B cell (primary cell): ENCODE results near the gene NPRL2. TPM values are rescaled to one million over a fixed set of nuclear protein-coding genes. Genes with fewer than 3 reads are reported as not detected.

Experiments used
- ATAC-seq: fragments of 200-7000 bp; cut with Tn5 transposase; one replicate; pipeline ENCODE4 v1.10.0; 2021; ENCODE audit warnings: low read depth, mild to moderate bottlenecking, moderate number of reproducible peaks, moderate library complexity
- CTCF ChIA-PET: fragments of 350-600 bp; sonication (Branson Sonifier 250); formaldehyde crosslinking; loops from one replicate; lab custom pipeline; 2021; ENCODE audit warnings: antibody characterized with exemption, inconsistent platforms; lab: Charles Lee
- POLR2A ChIA-PET: fragments of 350-600 bp; sonication (Branson Sonifier 250); formaldehyde crosslinking; loops from one replicate; lab custom pipeline; 2021; ENCODE audit warnings: antibody characterized with exemption; lab: Charles Lee
- DNase-seq: peaks from one replicate; pipeline ENCODE4 v3.0.0; 2013
- H2AFZ ChIP-seq: 2 replicates; pipeline ENCODE4 v1.6.1; 2012; ENCODE audit warnings: mild to moderate bottlenecking, low read depth, low read length; ENCODE audit not compliant: insufficient read depth, poor library complexity, severe bottlenecking
- H3K27ac ChIP-seq, 2 donors: 1 replicate in 1 of 2; 2 replicates in 1 of 2; pipeline ENCODE4 v1.5.1; 2012 to 2013; ENCODE audit warnings: low read length in 2 of 2, mild to moderate bottlenecking in 2 of 2, moderate library complexity in 1 of 2
- H3K27me3 ChIP-seq, 4 experiments: fragments of 200-600 bp in 1 of 4; sonication (generic) in 1 of 4; replicated peaks in 1 of 4; 1 replicate in 2 of 4; 2 replicates in 2 of 4; pipeline versions ENCODE4 v1.6.1 to v1.7.0; 2013 to 2016; ENCODE audit warnings: low read length in 3 of 4, mild to moderate bottlenecking in 2 of 4, mixed read lengths in 1 of 4, moderate library complexity in 1 of 4; ENCODE audit not compliant: insufficient read depth in 4 of 4, control insufficient read depth in 3 of 4; ENCODE audit errors: control extremely low read depth in 1 of 4
- H3K36me3 ChIP-seq, 2 experiments: replicated peaks in 1 of 2; 1 replicate in 1 of 2; 2 replicates in 1 of 2; pipeline versions ENCODE4 v1.6.1 to v1.7.1; 2013; ENCODE audit warnings: low read length in 1 of 2; ENCODE audit not compliant: insufficient read depth in 2 of 2, control insufficient read depth in 1 of 2; ENCODE audit errors: control extremely low read depth in 1 of 2, extremely low read depth in 1 of 2
- H3K4me1 ChIP-seq, 2 donors: fragments of 200-600 bp in 1 of 2; sonication (generic) in 1 of 2; 1 replicate in 1 of 2; 2 replicates in 1 of 2; pipeline versions ENCODE4 v1.5.1 to v1.6.1; 2013 to 2017; ENCODE audit warnings: low read length in 2 of 2; ENCODE audit not compliant: control insufficient read depth in 2 of 2, insufficient read depth in 2 of 2
- H3K4me2 ChIP-seq: replicated peaks from 2 replicates; pipeline ENCODE3; 2012; ENCODE audit warnings: mild to moderate bottlenecking, low read depth, low read length; ENCODE audit not compliant: poor library complexity, severe bottlenecking
- H3K4me3 ChIP-seq, 5 experiments: fragments of 200-600 bp in 1 of 5; sonication (generic) in 1 of 5; 1 replicate in 3 of 5; 2 replicates in 2 of 5; pipeline versions ENCODE4 v1.5.1 to v1.7.0; 2011 to 2016; ENCODE audit warnings: low read length in 4 of 5, mild to moderate bottlenecking in 4 of 5, low read depth in 2 of 5, control low read depth in 1 of 5, moderate library complexity in 1 of 5; ENCODE audit not compliant: insufficient read depth in 1 of 5; ENCODE audit errors: control extremely low read depth in 1 of 5, extremely low read depth in 1 of 5
- H3K79me2 ChIP-seq: fragments of 200-600 bp; sonication (generic); one replicate; pipeline ENCODE4 v1.6.0; 2016; ENCODE audit warnings: low read length; ENCODE audit not compliant: control insufficient read depth, insufficient read depth
- H3K9ac ChIP-seq: fragments of 200-600 bp; sonication (generic); 2 replicates; pipeline ENCODE4 v1.6.1; 2017; ENCODE audit warnings: mild to moderate bottlenecking, low read length, moderate library complexity
- H3K9me3 ChIP-seq, 3 donors: one replicate each; pipeline versions ENCODE4 v1.6.1 to v1.7.1; 2013; ENCODE audit warnings: low read length in 2 of 3; ENCODE audit not compliant: control insufficient read depth in 2 of 3, insufficient read depth in 1 of 3; ENCODE audit errors: control extremely low read depth in 1 of 3
- H4K20me1 ChIP-seq: 2 replicates; pipeline ENCODE4 v1.6.0; 2012; ENCODE audit warnings: mild to moderate bottlenecking, low read length; ENCODE audit not compliant: insufficient read depth, control insufficient read depth, poor library complexity, severe bottlenecking
- H3K27ac Mint-ChIP-seq: one replicate; pipeline ENCODE4 v1.8.0; 2021; ENCODE audit warnings: mixed read lengths
- H3K27me3 Mint-ChIP-seq: one replicate; pipeline ENCODE4 v1.8.0; 2021; ENCODE audit warnings: mixed read lengths
- H3K4me1 Mint-ChIP-seq: one replicate; pipeline ENCODE4 v1.8.0; 2021; ENCODE audit warnings: mixed read lengths
- H3K4me3 Mint-ChIP-seq: one replicate; pipeline ENCODE4 v1.8.0; 2021; ENCODE audit warnings: mixed read lengths
- H3K9me3 Mint-ChIP-seq: one replicate; pipeline ENCODE4 v1.8.0; 2022; ENCODE audit warnings: mixed read lengths; ENCODE audit not compliant: insufficient read depth
- EZH2 ChIP-seq: IDR thresholded peaks from 2 replicates; pipeline ENCODE4 v1.6.1; 2012; ENCODE audit warnings: borderline replicate concordance, low read depth, mild to moderate bottlenecking, moderate library complexity, low read length; ENCODE audit not compliant: insufficient read depth, poor library complexity, severe bottlenecking
- WGBS: methylation state at CpG from one replicate; pipeline ENCODE4 v1.1.5; 2013; ENCODE audit warnings: missing lambda C conversion rate; ENCODE audit not compliant: insufficient coverage; 5-methylcytosine and 5-hydroxymethylcytosine counted together
- intact Hi-C: fragments of 100-400 bp; cut with micrococcal nuclease; formaldehyde crosslinking; loops from one replicate; pipeline ENCODE4 v1.10.0; 2022
- polyA plus RNA-seq: library from polyadenylated mRNA; depleted of rRNA; stranded (reverse); fragments of >200 nt; gene quantifications from 2 replicates; pipeline ENCODE4 v1.2.3, GENCODE V29; 2012
- total RNA-seq, 2 donors: library from RNA; stranded (reverse); fragments of 120-200 nt in 1 of 2; gene quantifications; 1 replicate in 1 of 2; 2 replicates in 1 of 2; pipeline versions ENCODE4 v1.2.3 to v1.2.4, GENCODE V29; 2013 to 2022
- TF ChIP-seq, protein P1 (sequence below): fragments of 200-600 bp; IDR thresholded peaks from one replicate; pipeline ENCODE4 v1.8.0; 2022; ENCODE audit warnings: antibody characterized with exemption, mild to moderate bottlenecking

Gene NPRL2
- total and polyA plus RNA-seq, 2 donors (not counting 1 experiment from before 2014, with no cell fraction given), result 31.3 to 64.6 TPM

DNA sequence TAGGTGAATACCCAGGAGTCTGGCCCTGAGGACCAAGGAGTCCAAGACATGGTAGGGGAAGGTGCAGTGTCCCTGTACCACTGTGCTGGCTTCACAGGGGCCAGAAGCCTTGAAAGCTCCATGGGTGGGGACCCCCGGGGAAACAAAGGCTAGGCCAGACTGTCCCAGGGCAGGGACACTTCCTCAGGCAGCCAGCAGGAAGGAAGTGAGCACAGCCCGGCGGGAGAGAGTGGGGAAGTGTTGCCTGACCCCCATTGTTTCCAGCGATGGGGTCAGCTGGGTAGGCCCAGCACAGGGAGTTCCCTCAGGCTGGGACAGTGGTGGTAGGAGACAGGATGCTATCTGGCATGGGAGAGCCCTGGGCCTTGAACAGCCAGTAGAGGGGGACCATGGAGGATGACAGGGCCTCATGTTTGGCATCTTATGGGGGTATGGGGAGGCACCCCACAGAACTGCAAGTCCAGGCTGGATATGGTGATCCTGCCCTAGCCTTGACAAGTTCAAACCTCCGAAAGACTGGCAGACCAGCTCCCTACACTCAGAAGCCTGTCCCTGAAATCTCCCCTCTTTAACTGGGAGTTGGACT lies 26.9 kb downstream of the NPRL2 start:
- peak overlapping the region; percentile 87 for H3K4me3 Mint-ChIP-seq

More for the DNA sequence above, 26.9 kb downstream of the NPRL2 start:
- ChIA-PET POLR2A (interaction anchor here (2.9 kb wide), 1 partner anchor 13 kb away, joined by 16 read pairs; no protein-coding TSS in a partner anchor), CTCF (interaction anchor here (0.8 to 3.1 kb wide), 14 partner anchors 9 to 218 kb away, joined by 3 to 28 read pairs (median 6); partner anchors contain the start of genes HYAL3, IFRD2 and NAA80)
- Histone ChIP-seq H3K9ac (no peak overlapping the region), H3K9me3 (peaks cover 0 to 3% (median 0%) of the 10 kb centered on the region in 3 donors), H3K4me3 (no peak overlapping the region), H3K27ac (no peak overlapping the region), H3K4me2 (no peak overlapping the region), H3K36me3 (peaks cover 0 to 18% of the 10 kb centered on the region in 2 experiments), H2AFZ (no peak overlapping the region), H3K4me1 (peaks cover 28 to 53% of the 10 kb centered on the region in 2 donors), H3K79me2 (peaks cover 21% of the 10 kb centered on the region), H3K27me3 (no peaks in the 10 kb centered on the region), H4K20me1 (peaks cover 11% of the 10 kb centered on the region)
- H3K4me1 Mint-ChIP-seq, result peaks cover 50% of the 10 kb centered on the region
- ATAC-seq (no peak), DNase-seq (no peak)
- 41% methylated on average over 4 of the region's 5 CpGs for WGBS
- H3K27me3 Mint-ChIP-seq, result no peaks in the 10 kb centered on the region
- no peaks in the 10 kb centered on the region for H3K9me3 Mint-ChIP-seq
- intact Hi-C loops, result loop anchor here (1.0 to 5.0 kb wide), 2 partner anchors 49 to 86 kb away; partner anchors contain the start of gene GNAI2
- no peak for TF ChIP-seq EZH2
- TF ChIP-seq, protein P1, sequence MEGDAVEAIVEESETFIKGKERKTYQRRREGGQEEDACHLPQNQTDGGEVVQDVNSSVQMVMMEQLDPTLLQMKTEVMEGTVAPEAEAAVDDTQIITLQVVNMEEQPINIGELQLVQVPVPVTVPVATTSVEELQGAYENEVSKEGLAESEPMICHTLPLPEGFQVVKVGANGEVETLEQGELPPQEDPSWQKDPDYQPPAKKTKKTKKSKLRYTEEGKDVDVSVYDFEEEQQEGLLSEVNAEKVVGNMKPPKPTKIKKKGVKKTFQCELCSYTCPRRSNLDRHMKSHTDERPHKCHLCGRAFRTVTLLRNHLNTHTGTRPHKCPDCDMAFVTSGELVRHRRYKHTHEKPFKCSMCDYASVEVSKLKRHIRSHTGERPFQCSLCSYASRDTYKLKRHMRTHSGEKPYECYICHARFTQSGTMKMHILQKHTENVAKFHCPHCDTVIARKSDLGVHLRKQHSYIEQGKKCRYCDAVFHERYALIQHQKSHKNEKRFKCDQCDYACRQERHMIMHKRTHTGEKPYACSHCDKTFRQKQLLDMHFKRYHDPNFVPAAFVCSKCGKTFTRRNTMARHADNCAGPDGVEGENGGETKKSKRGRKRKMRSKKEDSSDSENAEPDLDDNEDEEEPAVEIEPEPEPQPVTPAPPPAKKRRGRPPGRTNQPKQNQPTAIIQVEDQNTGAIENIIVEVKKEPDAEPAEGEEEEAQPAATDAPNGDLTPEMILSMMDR, result no peak
- H3K27ac Mint-ChIP-seq, result no peak overlapping the region
